Keratinocyte (primary cell): ENCODE data around the gene ZPLD1. TPM values are rescaled to one million over a fixed set of nuclear protein-coding genes. Genes with fewer than 3 reads are reported as not detected.

Experiments
- DNase-seq: peaks from one replicate; pipeline ENCODE4 v3.0.0-alpha.2; 2011; ENCODE audit warnings: low read depth, missing footprints, low spot score
- FAIRE-seq: peaks from 2 replicates; lab custom pipeline; 2011; peaks lifted over from hg19 to GRCh38; lab: Jason Lieb, UNC
- H2AFZ ChIP-seq: 2 replicates; pipeline ENCODE4 v1.6.0; 2012; ENCODE audit warnings: low read length, control low read depth, inconsistent platforms; ENCODE audit not compliant: control insufficient read depth
- H3K27ac ChIP-seq: 2 replicates; pipeline ENCODE4 v1.5.1; 2011; ENCODE audit warnings: low read length; ENCODE audit not compliant: control insufficient read depth, insufficient read depth
- H3K27me3 ChIP-seq: 3 replicates; pipeline ENCODE4 v1.6.0; 2011; ENCODE audit warnings: low read length; ENCODE audit not compliant: control insufficient read depth, insufficient read depth; ENCODE audit errors: extremely low read depth
- H3K36me3 ChIP-seq, 2 experiments: 2 replicates in 1 of 2; 3 replicates in 1 of 2; pipeline ENCODE4 v1.5.1; 2011; ENCODE audit warnings: low read length in 2 of 2, mild to moderate bottlenecking in 1 of 2; ENCODE audit not compliant: control insufficient read depth in 2 of 2, insufficient read depth in 2 of 2; ENCODE audit errors: extremely low read depth in 1 of 2
- H3K4me1 ChIP-seq: 3 replicates; pipeline ENCODE4 v1.5.1; 2011; ENCODE audit warnings: low read length; ENCODE audit not compliant: control insufficient read depth, insufficient read depth; ENCODE audit errors: extremely low read depth
- H3K4me2 ChIP-seq: 3 replicates; pipeline ENCODE4 v1.6.0; 2011; ENCODE audit warnings: low read depth, low read length; ENCODE audit not compliant: control insufficient read depth, insufficient read depth; ENCODE audit errors: extremely low read depth
- H3K4me3 ChIP-seq, 3 experiments: fragments of 200-600 bp in 1 of 3; sonication (generic) in 1 of 3; 2 replicates in 2 of 3; 3 replicates in 1 of 3; pipeline ENCODE4 v1.5.1; 2011 to 2016; ENCODE audit warnings: low read length in 3 of 3, mild to moderate bottlenecking in 3 of 3, control low read depth in 2 of 3, inconsistent platforms in 1 of 3, low read depth in 1 of 3, mixed read lengths in 1 of 3, mixed run types in 1 of 3, moderate library complexity in 1 of 3; ENCODE audit not compliant: control insufficient read depth in 2 of 3, insufficient read depth in 2 of 3; ENCODE audit errors: extremely low read depth in 1 of 3
- H3K79me2 ChIP-seq: 2 replicates; pipeline ENCODE4 v1.6.0; 2012; ENCODE audit warnings: low read length; ENCODE audit not compliant: control insufficient read depth, insufficient read depth
- H3K9ac ChIP-seq: 3 replicates; pipeline ENCODE4 v1.6.0; 2011; ENCODE audit warnings: low read length; ENCODE audit not compliant: control insufficient read depth, insufficient read depth; ENCODE audit errors: extremely low read depth
- H3K9me1 ChIP-seq: 3 replicates; pipeline ENCODE4 v1.6.0; 2011; ENCODE audit warnings: low read length; ENCODE audit not compliant: control insufficient read depth, insufficient read depth; ENCODE audit errors: extremely low read depth
- H3K9me3 ChIP-seq: 2 replicates; pipeline ENCODE4 v1.5.1; 2012; ENCODE audit warnings: low read depth, low read length; ENCODE audit not compliant: control insufficient read depth
- H4K20me1 ChIP-seq: 3 replicates; pipeline ENCODE4 v1.6.0; 2011; ENCODE audit warnings: low read length; ENCODE audit not compliant: control insufficient read depth, insufficient read depth; ENCODE audit errors: extremely low read depth
- CTCF ChIP-seq, 3 experiments: IDR thresholded peaks in 1 of 3; conservative IDR thresholded peaks in 1 of 3; optimal IDR thresholded peaks in 1 of 3; 2 replicates in 2 of 3; 3 replicates in 1 of 3; pipeline versions ENCODE3 to v1.5.1; 2011; ENCODE audit warnings: low read length in 3 of 3, mild to moderate bottlenecking in 3 of 3, moderate library complexity in 2 of 3, control low read depth in 1 of 3, inconsistent platforms in 1 of 3; ENCODE audit not compliant: insufficient read depth in 2 of 3; ENCODE audit errors: extremely low read depth in 1 of 3
- EZH2 ChIP-seq: IDR thresholded peaks from one replicate; pipeline ENCODE4 v1.6.1; 2012; ENCODE audit warnings: inconsistent platforms, mild to moderate bottlenecking, low read length, moderate library complexity
- dilution Hi-C: fragments of 300-500 bp; cut with MboI; formaldehyde crosslinking; loops from one replicate; pipeline ENCODE4 v1.7.0; 2020; ENCODE audit warnings: low sequenced_read_pairs; ENCODE audit not compliant: extremely low pct_ligation_motif_present
- polyA plus RNA-seq, 5 experiments: library from polyadenylated mRNA; depleted of rRNA in 3 of 5; stranded (reverse) in 3 of 5; stranded (forward) in 1 of 5; unstranded in 1 of 5; fragments of >200 nt; gene quantifications; 1 replicate in 1 of 5; 2 replicates in 3 of 5; 3 replicates in 1 of 5; pipeline versions ENCODE4 v1.2.1 to v1.2.3, GENCODE V29; 2011 to 2012; ENCODE audit warnings: missing spikeins in 2 of 5, low read depth in 1 of 5, low replicate concordance in 1 of 5

The ZPLD1 gene
- polyA plus RNA-seq, 1 donor (not counting 4 experiments of a cell fraction or from before 2014, with no cell fraction given): 2.1 TPM

- TF ChIP-seq EZH2: no peak
- TF ChIP-seq CTCF (optimal IDR thresholded peaks at IDR 0.05 in 1 of 3, IDR thresholded peaks at IDR 0.05 in 1 of 3, conservative IDR thresholded peaks at IDR 0.05 in 1 of 3; ENCODE audit: extremely low read depth in 1 of 3, insufficient read depth in 2 of 3, low read length in 3 of 3): no peak
- Histone ChIP-seq H3K4me3 (no peak overlapping the region), H3K9me1 (no peaks in the 10 kb centered on the region), H3K27me3 (no peaks in the 10 kb centered on the region), H2AFZ (no peak overlapping the region), H3K9ac (no peak overlapping the region), H3K36me3 (no peaks in the 10 kb centered on the region), H3K79me2 (no peaks in the 10 kb centered on the region), H3K4me1 (peaks cover 8% of the 10 kb centered on the region), H4K20me1 (no peaks in the 10 kb centered on the region), H3K4me2 (no peak overlapping the region), H3K9me3 (no peaks in the 10 kb centered on the region), H3K27ac (no peak overlapping the region)
- FAIRE-seq (peak; percentile 9), DNase-seq (no peak)
- dilution Hi-C loops: no loop called here
Observed at GRCh38 chr3:102454181-102454580, 19.4 kb downstream of the ZPLD1 start.

GRCh38 chr3:102457644-102458043 lies 22.8 kb downstream of the ZPLD1 start:
- dilution Hi-C loops: no loop called here
- no peak overlapping the region for H3K27ac ChIP-seq
- no peak overlapping the region for H3K9ac ChIP-seq
- H3K36me3 ChIP-seq: no peaks in the 10 kb centered on the region
- DNase-seq (no peak), FAIRE-seq (no peak)
- H3K4me1 ChIP-seq: no peaks in the 10 kb centered on the region
- H3K79me2 ChIP-seq: no peaks in the 10 kb centered on the region
- no peaks in the 10 kb centered on the region for H3K9me3 ChIP-seq
- no peak overlapping the region for H3K4me3 ChIP-seq
- H3K4me2 ChIP-seq: no peak overlapping the region
- no peaks in the 10 kb centered on the region for H4K20me1 ChIP-seq
- no peak for TF ChIP-seq EZH2
- no peak for TF ChIP-seq CTCF (optimal IDR thresholded peaks at IDR 0.05 in 1 of 3, IDR thresholded peaks at IDR 0.05 in 1 of 3, conservative IDR thresholded peaks at IDR 0.05 in 1 of 3; ENCODE audit: extremely low read depth in 1 of 3, insufficient read depth in 2 of 3, low read length in 3 of 3)
- no peaks in the 10 kb centered on the region for H3K9me1 ChIP-seq
- no peaks in the 10 kb centered on the region for H3K27me3 ChIP-seq
- no peak overlapping the region for H2AFZ ChIP-seq
